Vagina (tissue), 2 donors: ENCODE data around the gene H19.

ENCODE experiments used
- POLR2A ChIP-seq, 2 donors: fragments of 450-650 bp; IDR thresholded peaks; one replicate each; pipeline ENCODE4 v1.6.1; 2017; ENCODE audit warnings: antibody characterized with exemption in 2 of 2, mild to moderate bottlenecking in 2 of 2, moderate library complexity in 2 of 2
- TF ChIP-seq, protein P1 (sequence below), 3 experiments: fragments of 450-650 bp in 2 of 3; fragments of 200-600 bp in 1 of 3; sonication (generic) in 1 of 3; IDR thresholded peaks; one replicate each; pipeline ENCODE4 v1.5.1; 2017 to 2019; ENCODE audit warnings: antibody characterized with exemption in 3 of 3, mild to moderate bottlenecking in 2 of 3, moderate library complexity in 2 of 3

DNA sequence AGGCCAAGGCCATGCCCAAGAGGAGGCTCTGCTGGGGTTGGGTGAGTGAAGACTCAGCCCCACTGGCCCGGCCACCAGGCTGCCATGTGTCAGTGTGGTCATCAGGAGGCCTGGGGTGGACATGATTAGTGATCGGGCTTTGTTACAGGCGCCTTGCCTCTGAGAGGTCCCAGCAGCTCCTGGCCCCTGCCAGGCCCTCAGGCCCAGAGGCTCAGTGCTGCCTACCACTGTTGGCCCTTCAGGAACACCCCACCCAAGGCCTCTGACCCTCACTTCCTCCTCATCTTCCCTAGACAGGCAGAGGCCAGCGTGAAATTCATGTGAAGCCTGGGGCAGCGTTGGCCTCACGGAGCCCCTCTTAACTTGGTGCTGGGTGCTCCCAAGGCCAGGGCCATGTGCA is 48.3 kb downstream of the H19 start:
- TF ChIP-seq, protein P1, sequence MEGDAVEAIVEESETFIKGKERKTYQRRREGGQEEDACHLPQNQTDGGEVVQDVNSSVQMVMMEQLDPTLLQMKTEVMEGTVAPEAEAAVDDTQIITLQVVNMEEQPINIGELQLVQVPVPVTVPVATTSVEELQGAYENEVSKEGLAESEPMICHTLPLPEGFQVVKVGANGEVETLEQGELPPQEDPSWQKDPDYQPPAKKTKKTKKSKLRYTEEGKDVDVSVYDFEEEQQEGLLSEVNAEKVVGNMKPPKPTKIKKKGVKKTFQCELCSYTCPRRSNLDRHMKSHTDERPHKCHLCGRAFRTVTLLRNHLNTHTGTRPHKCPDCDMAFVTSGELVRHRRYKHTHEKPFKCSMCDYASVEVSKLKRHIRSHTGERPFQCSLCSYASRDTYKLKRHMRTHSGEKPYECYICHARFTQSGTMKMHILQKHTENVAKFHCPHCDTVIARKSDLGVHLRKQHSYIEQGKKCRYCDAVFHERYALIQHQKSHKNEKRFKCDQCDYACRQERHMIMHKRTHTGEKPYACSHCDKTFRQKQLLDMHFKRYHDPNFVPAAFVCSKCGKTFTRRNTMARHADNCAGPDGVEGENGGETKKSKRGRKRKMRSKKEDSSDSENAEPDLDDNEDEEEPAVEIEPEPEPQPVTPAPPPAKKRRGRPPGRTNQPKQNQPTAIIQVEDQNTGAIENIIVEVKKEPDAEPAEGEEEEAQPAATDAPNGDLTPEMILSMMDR (IDR thresholded peaks at IDR 0.05): no peak
- TF ChIP-seq POLR2A (IDR thresholded peaks at IDR 0.05): no peak
